Measurements from ENCODE around the gene OR8J3. TPM values are rescaled to one million over a fixed set of nuclear protein-coding genes. Genes with fewer than 3 reads are reported as not detected.

Gene OR8J3
- total and polyA plus RNA-seq, 9 of the 15 experiments (the other 6 are each of a cell fraction or from before 2014, with no cell fraction given): not detected

GRCh38 chr11:56176318-56176717, 36.3 kb upstream of the OR8J3 start, which contains the start of gene OR5J2 (continued):
- no peak for TF ChIP-seq ZNF384 (IDR thresholded peaks at IDR 0.05; ENCODE audit: low read depth, low read length)

- H3K9ac ChIP-seq (ENCODE audit: insufficient read depth in 1 of 2, low read depth in 2 of 2, low read length in 2 of 2): no peak overlapping the region
- H3K4me2 ChIP-seq (ENCODE audit: insufficient read depth, low read length): no peak overlapping the region
- no peak overlapping the region for H2AFZ ChIP-seq (ENCODE audit: low read depth, low read length)
- CTCF ChIA-PET (ENCODE audit: low intra/inter-chr PET ratio): no interaction called here
- in situ Hi-C loops (cut with MboI): no loop called here
- no peaks in the 10 kb centered on the region for H4K20me1 ChIP-seq (replicated peaks; ENCODE audit: control insufficient read depth, insufficient read depth, low read length)
- BruUV-seq (replicated peaks): no TSS peak
- no peaks in the 10 kb centered on the region for H3K9me1 ChIP-seq (ENCODE audit: control insufficient read depth, insufficient read depth, low read length)
- H3K27me3 ChIP-seq (ENCODE audit: control insufficient read depth in 2 of 2, insufficient read depth in 2 of 2, low read length in 2 of 2): no peaks in the 10 kb centered on the region
- TF ChIP-seq TFAM (CRISPR knock-in tag; conservative IDR thresholded peaks at IDR 0.05) (no peak), ZNF316 (IDR thresholded peaks at IDR 0.05) (peak; percentile 34; the same call in 1 of the 2 replicates), MAFF (IDR thresholded peaks at IDR 0.05; ENCODE audit: low read length) (peak; percentile 17; the same call in 1 of the 2 replicates), C11orf30 (IDR thresholded peaks at IDR 0.05; ENCODE audit: low read depth) (0 out of 2 replicates have a peak, but pooled peaks have one; percentile 7)
- H3K4me3 ChIP-seq: no peak overlapping the region
- FAIRE-seq (no peak), ATAC-seq (no peak), DNase-seq (ENCODE audit: extremely low read depth in 1 of 4, low spot score in 3 of 4) (no peak)
- no peaks in the 10 kb centered on the region; the same call in 1 of the 2 replicates for H3K9me3 ChIP-seq (replicated peaks; ENCODE audit: control insufficient read depth, insufficient read depth, low read depth, low read length)
- H3K79me2 ChIP-seq (ENCODE audit: control insufficient read depth, insufficient read depth, low read length): no peaks in the 10 kb centered on the region
- intact Hi-C loops (cut with micrococcal nuclease): no loop called here
- no peak overlapping the region for H3K27ac ChIP-seq (ENCODE audit: extremely low read depth, low read depth, low read length)
- POLR2A ChIA-PET: no interaction called here
- no peaks in the 10 kb centered on the region for H3K4me1 ChIP-seq (replicated peaks in 1 of 2; ENCODE audit: control insufficient read depth in 2 of 2, insufficient read depth in 2 of 2, low read length in 2 of 2)
- no peaks in the 10 kb centered on the region for H3K36me3 ChIP-seq (ENCODE audit: control insufficient read depth, insufficient read depth, low read length)
- WGBS (ENCODE audit: insufficient coverage, low coverage, missing lambda C conversion rate): 0% methylated on average over 3 of the region's 3 CpGs
Observed at GRCh38 chr11:56172256-56172830, 32.3 kb upstream of the OR8J3 start.

Data from K562 (cell line).